ENCODE data around the gene TTC21A.

TTC21A gene

GRCh38 chr3:39114456-39114855, 7.0 kb downstream of the TTC21A start:
- Histone ChIP-seq H3K27ac (ENCODE audit: low read depth, low read length) (no peak overlapping the region), H3K27me3 (ENCODE audit: control insufficient read depth in 1 of 2, insufficient read depth in 2 of 2, low read length in 2 of 2) (no peaks in the 10 kb centered on the region), H3K9me3 (ENCODE audit: control insufficient read depth in 1 of 2, low read length in 2 of 2) (no peaks in the 10 kb centered on the region), H3K9ac (ENCODE audit: low read depth in 1 of 2, low read length in 2 of 2) (no peak overlapping the region), H3K36me3 (ENCODE audit: control insufficient read depth in 1 of 2, insufficient read depth in 2 of 2, low read length in 2 of 2) (no peaks in the 10 kb centered on the region), H3K4me3 (ENCODE audit: low read depth in 1 of 2, low read length in 2 of 2) (no peak overlapping the region), H3K4me1 (ENCODE audit: control insufficient read depth in 1 of 2, insufficient read depth in 2 of 2, low read length in 2 of 2) (no peaks in the 10 kb centered on the region)

GRCh38 chr3:39115870-39116269, 8.4 kb downstream of the TTC21A start:
- Histone ChIP-seq H3K27me3 (ENCODE audit: control insufficient read depth in 1 of 2, insufficient read depth in 2 of 2, low read length in 2 of 2) (no peaks in the 10 kb centered on the region), H3K4me3 (ENCODE audit: low read depth in 1 of 2, low read length in 2 of 2) (no peak overlapping the region), H3K4me1 (ENCODE audit: control insufficient read depth in 1 of 2, insufficient read depth in 2 of 2, low read length in 2 of 2) (no peaks in the 10 kb centered on the region), H3K36me3 (ENCODE audit: control insufficient read depth in 1 of 2, insufficient read depth in 2 of 2, low read length in 2 of 2) (no peaks in the 10 kb centered on the region), H3K9ac (ENCODE audit: low read depth in 1 of 2, low read length in 2 of 2) (no peak overlapping the region), H3K9me3 (ENCODE audit: control insufficient read depth in 1 of 2, low read length in 2 of 2) (no peaks in the 10 kb centered on the region), H3K27ac (ENCODE audit: low read depth, low read length) (no peak overlapping the region)

GRCh38 chr3:39118079-39118478, 10.6 kb downstream of the TTC21A start:
- no peak overlapping the region for H3K4me3 ChIP-seq (ENCODE audit: low read depth in 1 of 2, low read length in 2 of 2)
- no peaks in the 10 kb centered on the region for H3K27me3 ChIP-seq (ENCODE audit: control insufficient read depth in 1 of 2, insufficient read depth in 2 of 2, low read length in 2 of 2)
- no peak overlapping the region for H3K9ac ChIP-seq (ENCODE audit: low read depth in 1 of 2, low read length in 2 of 2)
- H3K27ac ChIP-seq (ENCODE audit: low read depth, low read length): no peak overlapping the region
- H3K9me3 ChIP-seq (ENCODE audit: control insufficient read depth in 1 of 2, low read length in 2 of 2): no peaks in the 10 kb centered on the region
- H3K36me3 ChIP-seq (ENCODE audit: control insufficient read depth in 1 of 2, insufficient read depth in 2 of 2, low read length in 2 of 2): no peaks in the 10 kb centered on the region
- no peaks in the 10 kb centered on the region for H3K4me1 ChIP-seq (ENCODE audit: control insufficient read depth in 1 of 2, insufficient read depth in 2 of 2, low read length in 2 of 2)

- Histone ChIP-seq H3K9ac (ENCODE audit: low read depth in 1 of 2, low read length in 2 of 2) (no peak overlapping the region), H3K9me3 (ENCODE audit: control insufficient read depth in 1 of 2, low read length in 2 of 2) (no peaks in the 10 kb centered on the region), H3K27me3 (ENCODE audit: control insufficient read depth in 1 of 2, insufficient read depth in 2 of 2, low read length in 2 of 2) (no peaks in the 10 kb centered on the region), H3K27ac (ENCODE audit: low read depth, low read length) (no peak overlapping the region), H3K36me3 (ENCODE audit: control insufficient read depth in 1 of 2, insufficient read depth in 2 of 2, low read length in 2 of 2) (no peaks in the 10 kb centered on the region), H3K4me1 (ENCODE audit: control insufficient read depth in 1 of 2, insufficient read depth in 2 of 2, low read length in 2 of 2) (no peaks in the 10 kb centered on the region), H3K4me3 (ENCODE audit: low read depth in 1 of 2, low read length in 2 of 2) (no peak overlapping the region)
Observed at GRCh38 chr3:39118931-39119660, 11.6 kb downstream of the TTC21A start.

GRCh38 chr3:39121621-39122020, 14.1 kb downstream of the TTC21A start:
- Histone ChIP-seq H3K36me3 (ENCODE audit: control insufficient read depth in 1 of 2, insufficient read depth in 2 of 2, low read length in 2 of 2) (no peaks in the 10 kb centered on the region), H3K4me3 (ENCODE audit: low read depth in 1 of 2, low read length in 2 of 2) (no peak overlapping the region), H3K27ac (ENCODE audit: low read depth, low read length) (no peak overlapping the region)

GRCh38 chr3:39122813-39123212, 15.3 kb downstream of the TTC21A start:
- no peaks in the 10 kb centered on the region for H3K36me3 ChIP-seq (ENCODE audit: control insufficient read depth in 1 of 2, insufficient read depth in 2 of 2, low read length in 2 of 2)
- H3K27me3 ChIP-seq (ENCODE audit: control insufficient read depth in 1 of 2, insufficient read depth in 2 of 2, low read length in 2 of 2): no peaks in the 10 kb centered on the region
- no peak overlapping the region for H3K4me3 ChIP-seq (ENCODE audit: low read depth in 1 of 2, low read length in 2 of 2)
- no peak overlapping the region for H3K9ac ChIP-seq (ENCODE audit: low read depth in 1 of 2, low read length in 2 of 2)
- no peaks in the 10 kb centered on the region for H3K9me3 ChIP-seq (ENCODE audit: control insufficient read depth in 1 of 2, low read length in 2 of 2)
- H3K27ac ChIP-seq (ENCODE audit: low read depth, low read length): no peak overlapping the region
- peaks cover 16 to 18% of the 10 kb centered on the region in 2 donors for H3K4me1 ChIP-seq (ENCODE audit: control insufficient read depth in 1 of 2, insufficient read depth in 2 of 2, low read length in 2 of 2)

More at GRCh38 chr3:39121621-39122020, 14.1 kb downstream of the TTC21A start:
- peaks cover 13% of the 10 kb centered on the region in 2 donors for H3K4me1 ChIP-seq (ENCODE audit: control insufficient read depth in 1 of 2, insufficient read depth in 2 of 2, low read length in 2 of 2)
- H3K9ac ChIP-seq (ENCODE audit: low read depth in 1 of 2, low read length in 2 of 2): no peak overlapping the region
- H3K9me3 ChIP-seq (ENCODE audit: control insufficient read depth in 1 of 2, low read length in 2 of 2): no peaks in the 10 kb centered on the region
- no peaks in the 10 kb centered on the region for H3K27me3 ChIP-seq (ENCODE audit: control insufficient read depth in 1 of 2, insufficient read depth in 2 of 2, low read length in 2 of 2)

GRCh38 chr3:39124876-39125840, 17.7 kb downstream of the TTC21A start:
- H3K4me3 ChIP-seq (ENCODE audit: low read depth in 1 of 2, low read length in 2 of 2): no peak overlapping the region
- H3K4me1 ChIP-seq (ENCODE audit: control insufficient read depth in 1 of 2, insufficient read depth in 2 of 2, low read length in 2 of 2): peaks cover 16 to 18% of the 10 kb centered on the region in 2 donors
- no peaks in the 10 kb centered on the region for H3K36me3 ChIP-seq (ENCODE audit: control insufficient read depth in 1 of 2, insufficient read depth in 2 of 2, low read length in 2 of 2)
- no peaks in the 10 kb centered on the region for H3K27me3 ChIP-seq (ENCODE audit: control insufficient read depth in 1 of 2, insufficient read depth in 2 of 2, low read length in 2 of 2)
- peak overlapping the region in 1 of 2 donors; percentile 1 for H3K9ac ChIP-seq (ENCODE audit: low read depth in 1 of 2, low read length in 2 of 2)
- H3K27ac ChIP-seq (ENCODE audit: low read depth, low read length): no peak overlapping the region
- no peaks in the 10 kb centered on the region for H3K9me3 ChIP-seq (ENCODE audit: control insufficient read depth in 1 of 2, low read length in 2 of 2)

- Histone ChIP-seq H3K9ac (ENCODE audit: low read depth in 1 of 2, low read length in 2 of 2) (peak overlapping the region; percentile 10 to 15), H3K36me3 (ENCODE audit: control insufficient read depth in 1 of 2, insufficient read depth in 2 of 2, low read length in 2 of 2) (no peaks in the 10 kb centered on the region), H3K4me3 (ENCODE audit: low read depth in 1 of 2, low read length in 2 of 2) (no peak overlapping the region), H3K27ac (ENCODE audit: low read depth, low read length) (no peak overlapping the region), H3K27me3 (ENCODE audit: control insufficient read depth in 1 of 2, insufficient read depth in 2 of 2, low read length in 2 of 2) (no peaks in the 10 kb centered on the region), H3K4me1 (ENCODE audit: control insufficient read depth in 1 of 2, insufficient read depth in 2 of 2, low read length in 2 of 2) (peaks cover 16 to 18% of the 10 kb centered on the region in 2 donors), H3K9me3 (ENCODE audit: control insufficient read depth in 1 of 2, low read length in 2 of 2) (no peaks in the 10 kb centered on the region)
Observed at GRCh38 chr3:39125841-39126500, 18.5 kb downstream of the TTC21A start.

- Histone ChIP-seq H3K27ac (ENCODE audit: low read depth, low read length) (no peak overlapping the region), H3K9me3 (ENCODE audit: control insufficient read depth in 1 of 2, low read length in 2 of 2) (no peaks in the 10 kb centered on the region), H3K4me3 (ENCODE audit: low read depth in 1 of 2, low read length in 2 of 2) (no peak overlapping the region), H3K27me3 (ENCODE audit: control insufficient read depth in 1 of 2, insufficient read depth in 2 of 2, low read length in 2 of 2) (no peaks in the 10 kb centered on the region), H3K4me1 (ENCODE audit: control insufficient read depth in 1 of 2, insufficient read depth in 2 of 2, low read length in 2 of 2) (peaks cover 16 to 18% of the 10 kb centered on the region in 2 donors), H3K9ac (ENCODE audit: low read depth in 1 of 2, low read length in 2 of 2) (peak overlapping the region; percentile 10 to 15), H3K36me3 (ENCODE audit: control insufficient read depth in 1 of 2, insufficient read depth in 2 of 2, low read length in 2 of 2) (no peaks in the 10 kb centered on the region)
Observed at GRCh38 chr3:39126532-39127071, 19.1 kb downstream of the TTC21A start.

Measured in duodenal mucosa (tissue), 2 donors.